ENCODE results near the gene PSMF1.

DNA sequence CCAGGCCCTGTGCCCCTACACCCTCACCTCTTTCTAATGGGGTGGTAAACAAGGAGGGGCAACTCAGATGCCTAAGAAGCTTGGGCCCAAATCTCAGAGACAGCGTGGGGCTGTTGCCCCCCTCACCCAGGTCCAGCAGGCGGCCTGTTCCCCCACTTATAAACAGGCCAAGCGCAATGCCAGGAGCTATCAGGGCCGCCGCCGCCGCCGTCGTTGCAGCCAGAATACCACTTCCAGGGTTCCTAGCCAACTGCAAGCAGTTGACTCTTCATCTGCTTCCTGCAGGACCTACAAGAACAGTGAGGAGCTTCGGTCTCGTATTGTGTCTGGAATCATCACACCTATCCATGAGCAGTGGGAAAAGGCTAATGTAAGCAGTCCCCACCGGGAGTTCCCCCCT is 16.4 kb downstream of the PSMF1 start:
- TF ChIP-seq, protein P1, sequence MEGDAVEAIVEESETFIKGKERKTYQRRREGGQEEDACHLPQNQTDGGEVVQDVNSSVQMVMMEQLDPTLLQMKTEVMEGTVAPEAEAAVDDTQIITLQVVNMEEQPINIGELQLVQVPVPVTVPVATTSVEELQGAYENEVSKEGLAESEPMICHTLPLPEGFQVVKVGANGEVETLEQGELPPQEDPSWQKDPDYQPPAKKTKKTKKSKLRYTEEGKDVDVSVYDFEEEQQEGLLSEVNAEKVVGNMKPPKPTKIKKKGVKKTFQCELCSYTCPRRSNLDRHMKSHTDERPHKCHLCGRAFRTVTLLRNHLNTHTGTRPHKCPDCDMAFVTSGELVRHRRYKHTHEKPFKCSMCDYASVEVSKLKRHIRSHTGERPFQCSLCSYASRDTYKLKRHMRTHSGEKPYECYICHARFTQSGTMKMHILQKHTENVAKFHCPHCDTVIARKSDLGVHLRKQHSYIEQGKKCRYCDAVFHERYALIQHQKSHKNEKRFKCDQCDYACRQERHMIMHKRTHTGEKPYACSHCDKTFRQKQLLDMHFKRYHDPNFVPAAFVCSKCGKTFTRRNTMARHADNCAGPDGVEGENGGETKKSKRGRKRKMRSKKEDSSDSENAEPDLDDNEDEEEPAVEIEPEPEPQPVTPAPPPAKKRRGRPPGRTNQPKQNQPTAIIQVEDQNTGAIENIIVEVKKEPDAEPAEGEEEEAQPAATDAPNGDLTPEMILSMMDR (IDR thresholded peaks at IDR 0.05; ENCODE audit: low read depth, low read length, missing input control): no peak
- TF ChIP-seq SP1 (IDR thresholded peaks at IDR 0.05) (no peak), RAD21 (IDR thresholded peaks at IDR 0.05) (no peak), TAF1 (conservative IDR thresholded peaks at IDR 0.05) (no peak), JUND (IDR thresholded peaks at IDR 0.05) (no peak), HNF4A (conservative IDR thresholded peaks at IDR 0.05) (no peak), YY1 (IDR thresholded peaks at IDR 0.05) (no peak), EGR1 (IDR thresholded peaks at IDR 0.05; ENCODE audit: low read depth in 2 of 2) (no peak)
- TF ChIP-seq, protein P2, sequence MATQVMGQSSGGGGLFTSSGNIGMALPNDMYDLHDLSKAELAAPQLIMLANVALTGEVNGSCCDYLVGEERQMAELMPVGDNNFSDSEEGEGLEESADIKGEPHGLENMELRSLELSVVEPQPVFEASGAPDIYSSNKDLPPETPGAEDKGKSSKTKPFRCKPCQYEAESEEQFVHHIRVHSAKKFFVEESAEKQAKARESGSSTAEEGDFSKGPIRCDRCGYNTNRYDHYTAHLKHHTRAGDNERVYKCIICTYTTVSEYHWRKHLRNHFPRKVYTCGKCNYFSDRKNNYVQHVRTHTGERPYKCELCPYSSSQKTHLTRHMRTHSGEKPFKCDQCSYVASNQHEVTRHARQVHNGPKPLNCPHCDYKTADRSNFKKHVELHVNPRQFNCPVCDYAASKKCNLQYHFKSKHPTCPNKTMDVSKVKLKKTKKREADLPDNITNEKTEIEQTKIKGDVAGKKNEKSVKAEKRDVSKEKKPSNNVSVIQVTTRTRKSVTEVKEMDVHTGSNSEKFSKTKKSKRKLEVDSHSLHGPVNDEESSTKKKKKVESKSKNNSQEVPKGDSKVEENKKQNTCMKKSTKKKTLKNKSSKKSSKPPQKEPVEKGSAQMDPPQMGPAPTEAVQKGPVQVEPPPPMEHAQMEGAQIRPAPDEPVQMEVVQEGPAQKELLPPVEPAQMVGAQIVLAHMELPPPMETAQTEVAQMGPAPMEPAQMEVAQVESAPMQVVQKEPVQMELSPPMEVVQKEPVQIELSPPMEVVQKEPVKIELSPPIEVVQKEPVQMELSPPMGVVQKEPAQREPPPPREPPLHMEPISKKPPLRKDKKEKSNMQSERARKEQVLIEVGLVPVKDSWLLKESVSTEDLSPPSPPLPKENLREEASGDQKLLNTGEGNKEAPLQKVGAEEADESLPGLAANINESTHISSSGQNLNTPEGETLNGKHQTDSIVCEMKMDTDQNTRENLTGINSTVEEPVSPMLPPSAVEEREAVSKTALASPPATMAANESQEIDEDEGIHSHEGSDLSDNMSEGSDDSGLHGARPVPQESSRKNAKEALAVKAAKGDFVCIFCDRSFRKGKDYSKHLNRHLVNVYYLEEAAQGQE (IDR thresholded peaks at IDR 0.05): no peak
- TF ChIP-seq, protein P3, sequence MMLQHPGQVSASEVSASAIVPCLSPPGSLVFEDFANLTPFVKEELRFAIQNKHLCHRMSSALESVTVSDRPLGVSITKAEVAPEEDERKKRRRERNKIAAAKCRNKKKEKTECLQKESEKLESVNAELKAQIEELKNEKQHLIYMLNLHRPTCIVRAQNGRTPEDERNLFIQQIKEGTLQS (IDR thresholded peaks at IDR 0.05): no peak
- TF ChIP-seq, protein P4, sequence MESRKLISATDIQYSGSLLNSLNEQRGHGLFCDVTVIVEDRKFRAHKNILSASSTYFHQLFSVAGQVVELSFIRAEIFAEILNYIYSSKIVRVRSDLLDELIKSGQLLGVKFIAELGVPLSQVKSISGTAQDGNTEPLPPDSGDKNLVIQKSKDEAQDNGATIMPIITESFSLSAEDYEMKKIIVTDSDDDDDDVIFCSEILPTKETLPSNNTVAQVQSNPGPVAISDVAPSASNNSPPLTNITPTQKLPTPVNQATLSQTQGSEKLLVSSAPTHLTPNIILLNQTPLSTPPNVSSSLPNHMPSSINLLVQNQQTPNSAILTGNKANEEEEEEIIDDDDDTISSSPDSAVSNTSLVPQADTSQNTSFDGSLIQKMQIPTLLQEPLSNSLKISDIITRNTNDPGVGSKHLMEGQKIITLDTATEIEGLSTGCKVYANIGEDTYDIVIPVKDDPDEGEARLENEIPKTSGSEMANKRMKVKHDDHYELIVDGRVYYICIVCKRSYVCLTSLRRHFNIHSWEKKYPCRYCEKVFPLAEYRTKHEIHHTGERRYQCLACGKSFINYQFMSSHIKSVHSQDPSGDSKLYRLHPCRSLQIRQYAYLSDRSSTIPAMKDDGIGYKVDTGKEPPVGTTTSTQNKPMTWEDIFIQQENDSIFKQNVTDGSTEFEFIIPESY (IDR thresholded peaks at IDR 0.05): no peak
- TF ChIP-seq, protein P5, sequence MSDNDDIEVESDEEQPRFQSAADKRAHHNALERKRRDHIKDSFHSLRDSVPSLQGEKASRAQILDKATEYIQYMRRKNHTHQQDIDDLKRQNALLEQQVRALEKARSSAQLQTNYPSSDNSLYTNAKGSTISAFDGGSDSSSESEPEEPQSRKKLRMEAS (IDR thresholded peaks at IDR 0.05): no peak
